SH-SY5Y (cell line): ENCODE data around the gene ANAPC5.

Experiments
- GATA2 ChIP-seq: IDR thresholded peaks from 2 replicates; pipeline ENCODE4 v1.6.1; 2011; ENCODE audit warnings: mild to moderate bottlenecking, low read depth, low read length
- GATA3 ChIP-seq: IDR thresholded peaks from 2 replicates; pipeline ENCODE4 v1.6.1; 2011; ENCODE audit warnings: low read depth, mild to moderate bottlenecking, low read length, moderate library complexity

ANAPC5 gene

GRCh38 chr12:121285856-121286255 lies 66.4 kb downstream of the ANAPC5 start:
- TF ChIP-seq GATA3: no peak
- no peak for TF ChIP-seq GATA2

DNA sequence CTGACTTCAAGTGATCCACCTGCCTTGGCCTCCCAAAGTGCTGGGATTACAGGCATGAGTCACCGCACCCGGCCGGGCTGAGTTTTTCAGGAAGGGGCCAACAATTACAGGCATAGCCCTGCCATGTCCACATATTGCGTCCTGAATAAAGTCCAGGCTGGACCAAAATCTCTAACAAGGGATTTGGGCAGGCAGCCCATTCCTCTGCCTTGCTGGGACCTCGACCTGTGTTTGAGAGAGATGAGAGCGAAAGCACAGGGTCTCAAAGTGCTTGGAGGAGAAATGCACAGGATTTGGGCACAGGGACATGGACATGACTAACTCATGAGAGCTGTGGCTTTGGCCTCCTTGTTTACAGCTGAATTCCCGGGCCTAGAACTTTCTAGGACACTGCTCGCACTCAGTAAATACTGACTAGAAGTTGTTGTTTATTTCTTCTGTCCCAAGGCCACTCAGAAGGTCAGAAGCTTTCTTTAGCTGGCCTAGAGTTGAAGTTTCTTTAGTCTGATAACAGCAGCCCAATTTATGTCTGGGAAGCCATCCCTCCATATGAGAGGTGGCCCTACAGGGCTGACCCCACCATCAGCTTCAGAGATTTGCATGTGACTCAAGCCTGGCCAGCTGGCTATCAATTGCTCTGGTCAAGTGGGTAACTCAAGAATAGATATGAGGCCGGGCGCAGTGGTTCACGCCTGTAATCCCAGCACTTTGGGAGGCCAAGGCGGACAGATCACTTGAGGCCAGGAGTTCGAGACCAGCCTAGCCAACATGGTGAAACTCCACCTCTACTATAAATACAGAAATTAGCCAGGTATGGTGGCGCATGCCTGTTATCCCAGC lies 67.4 kb downstream of the ANAPC5 start:
- TF ChIP-seq GATA3: no peak
- no peak for TF ChIP-seq GATA2

GRCh38 chr12:121283841-121284240 lies 68.4 kb downstream of the ANAPC5 start:
- TF ChIP-seq GATA2: no peak
- TF ChIP-seq GATA3: no peak

- no peak for TF ChIP-seq GATA3
- no peak for TF ChIP-seq GATA2
These were observed 68.8 kb downstream of the ANAPC5 start for GRCh38 chr12:121283388-121283787.

DNA sequence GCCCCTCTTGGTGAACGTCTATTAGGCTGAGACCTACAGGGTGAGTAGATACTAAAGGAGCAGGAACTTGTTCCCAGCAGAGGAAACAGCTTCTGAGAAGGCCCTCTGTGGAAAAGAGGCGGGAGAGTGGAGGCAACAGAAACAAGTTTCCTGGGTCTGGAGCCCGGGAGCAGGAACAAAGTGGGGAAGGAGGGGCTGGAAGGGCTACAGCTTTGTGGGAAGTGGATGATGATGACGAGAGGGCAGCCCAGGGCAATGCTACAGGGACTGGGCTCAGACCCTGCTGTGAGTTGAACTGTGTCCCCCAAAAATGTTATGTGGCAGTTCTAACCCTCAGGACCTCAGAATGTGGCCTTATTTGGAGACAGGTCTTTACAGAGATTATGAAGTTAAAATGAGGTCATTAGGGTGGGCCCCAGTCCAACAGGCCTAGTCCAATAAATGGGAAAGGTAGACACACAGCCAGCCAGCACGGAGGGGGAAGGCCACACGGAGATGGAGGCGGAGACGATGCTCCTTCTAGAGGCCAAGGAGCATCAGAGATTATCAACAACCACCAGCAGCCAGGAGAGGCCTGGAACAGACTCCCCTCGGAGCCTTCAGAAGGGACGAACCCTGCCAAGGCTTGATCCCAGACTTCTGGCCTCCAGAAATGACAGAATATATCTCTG lies 70.0 kb downstream of the ANAPC5 start:
- TF ChIP-seq GATA3 (no peak), GATA2 (no peak)

DNA sequence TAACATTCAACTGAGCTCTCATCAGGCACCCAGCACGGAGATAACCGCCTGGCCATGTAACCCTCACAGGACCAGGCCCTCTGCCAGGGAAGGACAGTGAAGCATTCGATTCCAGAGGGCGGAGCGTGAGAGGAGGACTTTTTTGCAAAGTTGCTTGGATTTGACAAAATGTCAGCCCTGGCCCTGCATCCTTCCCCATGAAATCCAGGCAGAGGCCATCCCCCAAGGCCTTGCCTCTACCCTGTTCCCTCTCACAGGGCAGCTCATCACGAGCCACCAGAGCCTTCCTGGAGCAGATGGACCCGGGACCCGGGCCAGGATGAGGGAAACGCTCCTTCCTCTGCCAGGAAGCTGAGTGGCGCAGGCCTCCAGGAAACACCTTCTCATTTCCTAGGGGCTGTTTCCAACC lies 72.7 kb downstream of the ANAPC5 start:
- no peak for TF ChIP-seq GATA3
- TF ChIP-seq GATA2: no peak

DNA sequence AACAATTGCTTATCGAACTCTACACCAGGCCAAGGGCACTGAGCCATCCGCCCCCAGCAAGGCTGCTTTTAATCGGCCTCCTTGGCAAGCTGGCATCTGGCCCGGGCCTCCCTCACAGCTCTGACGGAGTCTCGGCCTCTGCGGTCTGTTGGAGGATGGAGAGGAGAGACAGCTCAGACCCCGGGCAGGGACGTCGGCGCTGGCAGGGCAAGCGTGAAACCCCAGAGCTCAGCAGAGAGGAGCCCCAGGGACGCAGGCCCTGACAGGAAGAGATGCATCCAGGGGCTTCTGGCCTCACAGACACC lies 73.2 kb downstream of the ANAPC5 start:
- no peak for TF ChIP-seq GATA2
- TF ChIP-seq GATA3: no peak

GRCh38 chr12:121278169-121279070 lies 73.8 kb downstream of the ANAPC5 start:
- TF ChIP-seq GATA2 (no peak), GATA3 (no peak)

DNA sequence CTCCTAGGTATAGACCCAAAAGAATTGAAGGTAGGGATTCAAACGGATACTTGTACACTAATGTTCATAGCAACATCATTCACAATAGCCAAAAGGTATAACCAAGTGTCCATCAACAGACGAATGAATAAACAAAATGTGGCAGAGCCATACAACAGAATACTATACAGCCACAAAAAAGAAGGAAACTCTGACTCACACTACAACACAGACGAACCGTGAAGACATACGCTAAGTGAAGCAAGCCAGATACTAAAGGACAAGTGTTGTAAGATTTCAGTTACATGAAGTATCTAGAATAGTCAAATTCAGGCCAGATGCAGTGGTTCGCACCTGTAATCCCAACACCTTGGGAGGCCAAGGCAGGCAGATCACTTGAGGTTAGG lies 74.8 kb downstream of the ANAPC5 start:
- no peak for TF ChIP-seq GATA3
- no peak for TF ChIP-seq GATA2

GRCh38 chr12:121274036-121274763 lies 78.0 kb downstream of the ANAPC5 start:
- TF ChIP-seq GATA2 (no peak), GATA3 (no peak)

DNA sequence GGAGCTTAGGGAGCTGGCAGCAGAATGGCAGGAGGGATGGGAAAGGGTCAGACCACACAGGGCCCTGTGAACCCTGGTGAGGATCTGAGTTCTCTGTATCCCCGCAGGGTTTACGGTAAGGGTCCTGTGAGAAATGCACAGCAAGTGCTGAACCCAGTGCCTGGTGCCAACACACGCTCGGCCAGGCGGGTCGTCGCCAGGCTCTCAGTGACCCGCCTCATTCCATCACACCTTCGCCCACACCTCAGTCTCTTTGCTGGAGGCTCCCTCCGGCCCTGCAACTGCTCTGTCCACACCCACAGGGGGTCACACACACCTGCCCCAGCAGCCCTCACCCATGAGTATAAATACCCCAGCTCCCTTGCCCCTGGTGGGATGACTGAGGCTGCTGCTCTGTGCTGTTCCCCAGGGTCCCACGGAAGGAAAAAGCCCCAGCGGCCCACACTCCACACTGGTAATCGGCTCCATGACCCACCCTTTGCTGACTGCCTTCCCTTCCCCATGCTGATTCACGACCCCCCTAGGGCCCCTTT lies 78.8 kb downstream of the ANAPC5 start:
- no peak for TF ChIP-seq GATA3
- no peak for TF ChIP-seq GATA2

GRCh38 chr12:121267822-121268221 lies 84.4 kb downstream of the ANAPC5 start:
- TF ChIP-seq GATA2: no peak
- TF ChIP-seq GATA3: no peak

DNA sequence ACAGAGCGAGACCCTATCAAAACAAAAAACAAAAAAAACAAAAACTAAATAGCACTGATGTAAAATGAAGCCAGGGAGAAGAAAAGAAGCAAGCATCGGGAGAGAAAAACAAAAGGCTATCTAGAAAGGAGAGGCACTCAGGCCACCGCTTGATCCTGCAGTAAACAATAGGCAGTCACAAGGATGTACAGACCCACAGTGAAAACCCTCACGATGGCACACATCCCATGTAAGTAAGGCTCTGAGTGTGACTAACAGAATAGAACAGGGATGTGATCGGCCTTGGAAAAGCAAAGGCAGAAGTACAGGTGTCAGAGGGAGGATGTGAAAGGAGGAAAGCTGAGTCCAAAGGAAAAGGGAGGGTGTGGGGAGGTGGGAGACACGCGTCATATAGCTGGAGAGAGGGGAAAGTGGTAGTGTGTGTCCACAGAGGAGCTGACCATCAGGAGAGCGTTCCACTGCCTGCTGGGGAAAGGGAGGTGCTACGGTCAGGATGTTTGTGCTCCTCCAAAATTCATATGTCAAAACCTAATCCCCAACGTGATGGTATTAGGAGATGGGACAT lies 87.2 kb downstream of the ANAPC5 start:
- TF ChIP-seq GATA2 (no peak), GATA3 (no peak)

GRCh38 chr12:121264135-121264534 lies 88.1 kb downstream of the ANAPC5 start:
- TF ChIP-seq GATA2: no peak
- TF ChIP-seq GATA3: no peak
